HCT116 (cell line): ENCODE data around the gene PTGR1.

Experiments used
- CTCF ChIP-seq, 3 experiments: fragments of 200-600 bp in 1 of 3; sonication (generic) in 1 of 3; IDR thresholded peaks in 2 of 3; conservative IDR thresholded peaks in 1 of 3; 2 replicates each; pipeline ENCODE4 v1.5.1; 2012 to 2017; ENCODE audit warnings: low read depth in 2 of 3, low read length in 2 of 3, antibody characterized with exemption in 1 of 3, borderline replicate concordance in 1 of 3, control low read depth in 1 of 3, mild to moderate bottlenecking in 1 of 3, mixed read lengths in 1 of 3, mixed run types in 1 of 3, moderate library complexity in 1 of 3; ENCODE audit not compliant: insufficient read depth in 1 of 3
- MAX ChIP-seq: IDR thresholded peaks from 2 replicates; pipeline ENCODE4 v1.6.1; 2012
- POLR2A ChIP-seq: IDR thresholded peaks from 2 replicates; pipeline ENCODE4 v1.7.0; 2011; ENCODE audit warnings: borderline replicate concordance; ENCODE audit not compliant: insufficient read depth, insufficient read length; ENCODE audit errors: extremely low read depth
- POLR2AphosphoS5 ChIP-seq: IDR thresholded peaks from 2 replicates; pipeline ENCODE4 v1.6.1; 2011; ENCODE audit warnings: mild to moderate bottlenecking, low read depth, low read length, moderate library complexity
- RAD21 ChIP-seq: IDR thresholded peaks from 2 replicates; pipeline ENCODE4 v1.6.1; 2012; ENCODE audit warnings: low read depth, mild to moderate bottlenecking
- SIN3A ChIP-seq: IDR thresholded peaks from 2 replicates; pipeline ENCODE4 v1.6.1; 2012; ENCODE audit warnings: low read depth
- SP1 ChIP-seq: IDR thresholded peaks from 2 replicates; pipeline ENCODE4 v1.6.1; 2012; ENCODE audit warnings: low read depth
- YY1 ChIP-seq: IDR thresholded peaks from 2 replicates; pipeline ENCODE4 v1.6.1; 2011; ENCODE audit warnings: low read length, low read depth, moderate library complexity, mild to moderate bottlenecking; ENCODE audit not compliant: insufficient replicate concordance; ENCODE audit errors: extremely low read depth
- ZNF274 ChIP-seq: fragments of 200-500 bp; sonication (Bioruptor generic); IDR thresholded peaks from 2 replicates; pipeline ENCODE4 v1.6.1; 2014; ENCODE audit warnings: mild to moderate bottlenecking, low read depth, low read length, inconsistent platforms
- TF ChIP-seq, protein P1 (sequence below): IDR thresholded peaks from 2 replicates; pipeline ENCODE4 v1.6.1; 2012

DNA sequence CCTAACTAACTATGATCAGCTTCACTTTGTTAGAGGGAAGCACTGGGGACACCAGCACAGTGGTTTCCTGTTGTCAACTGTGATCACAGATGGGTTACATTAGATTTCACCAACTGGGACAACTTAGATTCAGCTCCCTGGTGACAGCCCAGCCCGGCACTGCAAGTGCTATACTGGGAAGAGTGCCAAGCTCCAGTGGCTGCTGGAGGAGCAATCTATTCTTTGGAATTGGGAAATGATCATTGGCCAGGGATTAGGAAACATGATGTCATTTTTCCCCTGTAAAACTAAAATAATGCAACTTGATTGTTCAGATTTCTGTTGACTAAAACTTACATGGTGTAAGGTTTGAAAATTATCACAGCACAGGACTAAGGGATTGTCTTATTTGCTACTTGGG lies 33.2 kb downstream of the PTGR1 start:
- TF ChIP-seq POLR2AphosphoS5 (no peak), CTCF (IDR thresholded peaks at IDR 0.05 in 2 of 3, conservative IDR thresholded peaks at IDR 0.05 in 1 of 3; ENCODE audit: borderline replicate concordance in 1 of 3, insufficient read depth in 1 of 3, low read depth in 2 of 3, low read length in 2 of 3) (no peak), MAX (no peak), POLR2A (no peak), ZNF274 (no peak), SIN3A (no peak), RAD21 (no peak), SP1 (no peak), YY1 (no peak)
- TF ChIP-seq, protein P1, sequence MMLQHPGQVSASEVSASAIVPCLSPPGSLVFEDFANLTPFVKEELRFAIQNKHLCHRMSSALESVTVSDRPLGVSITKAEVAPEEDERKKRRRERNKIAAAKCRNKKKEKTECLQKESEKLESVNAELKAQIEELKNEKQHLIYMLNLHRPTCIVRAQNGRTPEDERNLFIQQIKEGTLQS = no peak
